ACC112 (cell line): Measurements from ENCODE around the gene DUOXA1.

Experiments
- H2AFZ ChIP-seq: fragments of 200-600 bp; sonication (generic); one replicate; pipeline ENCODE4 v1.6.0; 2017; ENCODE audit warnings: antibody characterized with exemption, low read length; ENCODE audit not compliant: unreplicated experiment
- H3K27ac ChIP-seq: fragments of 200-600 bp; sonication (generic); 2 replicates; pipeline ENCODE4 v1.5.1; 2014; ENCODE audit warnings: low read depth, mild to moderate bottlenecking, antibody characterized with exemption, low read length, moderate library complexity
- H3K27me3 ChIP-seq: fragments of 200-600 bp; sonication (generic); 2 replicates; pipeline ENCODE4 v1.6.1; 2014; ENCODE audit warnings: mild to moderate bottlenecking, antibody characterized with exemption, low read length, moderate library complexity, mixed read lengths; ENCODE audit not compliant: insufficient read depth
- H3K36me3 ChIP-seq: fragments of 200-600 bp; sonication (generic); 2 replicates; pipeline ENCODE4 v1.6.1; 2016; ENCODE audit warnings: mild to moderate bottlenecking, antibody characterized with exemption, low read length, moderate library complexity, mixed read lengths; ENCODE audit not compliant: insufficient read depth
- H3K4me1 ChIP-seq: fragments of 200-600 bp; sonication (generic); one replicate; pipeline ENCODE4 v1.6.1; 2016; ENCODE audit warnings: low read length, mixed read lengths; ENCODE audit not compliant: insufficient read depth, unreplicated experiment, control insufficient read depth
- H3K4me3 ChIP-seq: fragments of 200-600 bp; sonication (generic); 2 replicates; pipeline ENCODE4 v1.5.1; 2014; ENCODE audit warnings: mild to moderate bottlenecking, low read depth, low read length
- H3K79me2 ChIP-seq: fragments of 200-600 bp; sonication (generic); one replicate; pipeline ENCODE4 v1.6.0; 2016; ENCODE audit warnings: low read length; ENCODE audit not compliant: control insufficient read depth, unreplicated experiment, insufficient read depth

The DUOXA1 gene

DNA sequence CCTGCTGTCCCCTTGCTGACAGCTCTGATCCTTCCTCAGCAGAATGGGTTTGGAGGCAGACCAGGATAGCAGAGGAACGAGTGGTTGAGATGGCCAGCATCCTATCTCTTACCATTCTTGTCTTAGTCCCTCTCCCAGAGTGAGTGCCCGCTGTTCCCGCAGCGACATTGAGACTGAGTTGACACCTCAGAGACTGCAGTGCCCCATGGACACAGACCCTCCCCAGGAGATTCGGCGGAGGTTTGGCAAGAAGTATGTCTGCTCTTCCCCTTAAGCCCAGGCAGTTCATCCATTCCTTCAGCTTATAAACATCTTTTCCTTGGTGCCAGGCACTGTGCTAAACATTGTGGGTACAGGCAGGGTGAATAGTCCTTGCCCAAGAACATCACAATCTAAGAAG, 21.3 kb upstream of the DUOXA1 start:
- H3K4me3 ChIP-seq: no peak overlapping the region
- no peaks in the 10 kb centered on the region for H3K36me3 ChIP-seq
- H3K27ac ChIP-seq: no peak overlapping the region
- no peaks in the 10 kb centered on the region for H3K27me3 ChIP-seq
- no peaks in the 10 kb centered on the region for H3K79me2 ChIP-seq
- peaks cover 4% of the 10 kb centered on the region for H3K4me1 ChIP-seq
- no peak overlapping the region for H2AFZ ChIP-seq

GRCh38 chr15:45150481-45150880, 20.8 kb upstream of the DUOXA1 start:
- H3K79me2 ChIP-seq: no peaks in the 10 kb centered on the region
- H2AFZ ChIP-seq: no peak overlapping the region
- no peaks in the 10 kb centered on the region for H3K36me3 ChIP-seq
- peaks cover 4% of the 10 kb centered on the region for H3K4me1 ChIP-seq
- no peaks in the 10 kb centered on the region for H3K27me3 ChIP-seq
- H3K4me3 ChIP-seq: no peak overlapping the region
- H3K27ac ChIP-seq: no peak overlapping the region

DNA sequence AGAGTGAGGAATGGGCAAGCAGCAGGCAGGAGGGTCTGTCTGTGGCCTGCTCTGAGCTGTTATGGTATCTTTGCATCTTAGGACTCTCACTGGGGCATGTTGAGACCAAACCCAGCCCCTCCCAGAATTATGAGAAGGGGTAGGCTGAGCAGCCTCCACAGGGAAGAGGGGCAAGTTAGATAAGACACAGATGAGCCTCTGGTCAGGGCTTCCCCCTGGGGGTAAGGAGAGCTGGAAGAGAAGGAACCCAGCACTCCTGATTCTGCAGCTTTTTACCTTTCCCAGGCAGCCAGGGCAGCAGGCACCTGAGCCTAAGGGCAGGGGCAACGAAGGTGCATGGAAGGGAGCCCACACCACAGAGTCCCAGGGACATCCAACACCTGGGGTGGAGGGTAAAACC, 19.4 kb upstream of the DUOXA1 start:
- Histone ChIP-seq H3K4me3 (no peak overlapping the region), H3K36me3 (no peaks in the 10 kb centered on the region), H3K4me1 (peaks cover 4% of the 10 kb centered on the region), H3K79me2 (no peaks in the 10 kb centered on the region), H2AFZ (no peak overlapping the region), H3K27me3 (no peaks in the 10 kb centered on the region), H3K27ac (no peak overlapping the region)

- Histone ChIP-seq H3K27me3 (no peaks in the 10 kb centered on the region), H3K4me3 (no peak overlapping the region), H3K36me3 (no peaks in the 10 kb centered on the region), H2AFZ (no peak overlapping the region), H3K79me2 (no peaks in the 10 kb centered on the region), H3K27ac (no peak overlapping the region), H3K4me1 (peaks cover 4% of the 10 kb centered on the region)
Measured at GRCh38 chr15:45148076-45149059, 18.7 kb upstream of the DUOXA1 start.

- H3K79me2 ChIP-seq: no peaks in the 10 kb centered on the region
- H3K4me1 ChIP-seq: peaks cover 4% of the 10 kb centered on the region
- H2AFZ ChIP-seq: no peak overlapping the region
- no peak overlapping the region for H3K4me3 ChIP-seq
- no peaks in the 10 kb centered on the region for H3K36me3 ChIP-seq
- H3K27me3 ChIP-seq: no peaks in the 10 kb centered on the region
- no peak overlapping the region for H3K27ac ChIP-seq
Measured at GRCh38 chr15:45147606-45148005, 17.9 kb upstream of the DUOXA1 start.

DNA sequence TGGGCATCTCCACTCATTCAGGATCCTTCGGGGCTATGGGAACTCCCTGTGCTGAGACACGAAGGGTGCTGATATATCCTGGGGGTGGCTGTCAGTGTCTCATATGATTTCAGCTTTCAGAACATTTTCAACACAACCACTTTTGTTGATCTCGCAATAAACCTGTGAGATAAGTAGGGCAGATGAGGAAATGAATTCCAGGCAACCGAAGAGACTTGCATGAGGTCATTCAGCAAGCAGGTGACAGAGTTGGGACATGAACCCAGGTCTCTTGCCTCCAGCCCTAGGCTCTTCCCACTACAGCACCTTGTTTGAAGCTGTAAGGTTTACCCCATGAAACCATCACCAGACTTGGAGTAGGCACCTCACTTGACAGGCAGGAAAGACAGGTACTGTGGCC, 16.7 kb upstream of the DUOXA1 start:
- peaks cover 4% of the 10 kb centered on the region for H3K4me1 ChIP-seq
- no peak overlapping the region for H2AFZ ChIP-seq
- H3K27ac ChIP-seq: no peak overlapping the region
- no peaks in the 10 kb centered on the region for H3K36me3 ChIP-seq
- no peaks in the 10 kb centered on the region for H3K27me3 ChIP-seq
- no peak overlapping the region for H3K4me3 ChIP-seq
- no peaks in the 10 kb centered on the region for H3K79me2 ChIP-seq

GRCh38 chr15:45144775-45145174, 15.1 kb upstream of the DUOXA1 start:
- H3K79me2 ChIP-seq: no peaks in the 10 kb centered on the region
- H3K27me3 ChIP-seq: no peaks in the 10 kb centered on the region
- no peak overlapping the region for H3K4me3 ChIP-seq
- no peak overlapping the region for H2AFZ ChIP-seq
- peaks cover 4% of the 10 kb centered on the region for H3K4me1 ChIP-seq
- no peaks in the 10 kb centered on the region for H3K36me3 ChIP-seq
- no peak overlapping the region for H3K27ac ChIP-seq

DNA sequence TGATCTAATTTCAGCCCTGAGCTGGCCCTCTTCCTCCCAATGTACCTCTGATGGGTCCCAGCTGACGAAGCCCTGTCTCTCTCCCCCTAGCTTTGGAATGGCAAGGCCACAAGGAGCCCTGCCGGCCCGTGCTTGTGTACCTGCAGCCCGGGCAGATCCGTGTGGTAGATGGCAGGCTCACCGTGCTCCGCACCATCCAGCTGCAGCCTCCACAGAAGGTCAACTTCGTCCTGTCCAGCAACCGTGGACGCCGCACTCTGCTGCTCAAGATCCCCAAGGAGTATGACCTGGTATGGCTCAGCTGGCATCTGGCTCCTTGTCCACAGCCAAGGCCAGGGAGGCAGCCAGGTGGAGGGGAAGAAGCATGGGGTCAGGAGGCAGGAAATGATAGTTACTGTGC, 14.3 kb upstream of the DUOXA1 start:
- Histone ChIP-seq H3K27me3 (no peaks in the 10 kb centered on the region), H3K79me2 (no peaks in the 10 kb centered on the region), H3K4me1 (peaks cover 4% of the 10 kb centered on the region), H2AFZ (no peak overlapping the region), H3K27ac (no peak overlapping the region), H3K36me3 (no peaks in the 10 kb centered on the region), H3K4me3 (no peak overlapping the region)

GRCh38 chr15:45143056-45143455, 13.4 kb upstream of the DUOXA1 start:
- Histone ChIP-seq H3K36me3 (no peaks in the 10 kb centered on the region), H3K27ac (no peak overlapping the region), H3K79me2 (no peaks in the 10 kb centered on the region), H3K27me3 (no peaks in the 10 kb centered on the region), H2AFZ (no peak overlapping the region), H3K4me1 (peaks cover under 1% of the 10 kb centered on the region), H3K4me3 (no peak overlapping the region)

DNA sequence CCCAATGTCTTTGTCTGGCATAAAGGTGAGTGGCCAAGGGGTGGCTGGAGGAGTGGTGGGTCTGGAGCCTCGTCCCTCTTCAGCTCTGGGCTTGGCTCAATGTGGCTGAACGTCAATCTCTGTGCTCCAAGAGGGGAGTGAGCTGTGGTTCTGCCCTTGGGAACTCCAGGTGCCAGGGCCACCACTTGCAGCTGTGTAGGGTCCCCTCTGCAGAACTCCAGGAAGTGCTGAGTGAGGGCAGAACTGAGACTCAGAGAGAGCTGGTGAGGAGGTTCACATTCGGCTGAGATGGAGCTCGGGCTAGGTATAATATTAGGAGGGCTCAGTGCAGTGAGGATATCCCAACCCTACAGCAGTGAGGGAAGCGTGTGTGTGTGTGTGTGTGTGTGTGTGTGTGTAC, 11.7 kb upstream of the DUOXA1 start:
- no peak overlapping the region for H3K27ac ChIP-seq

GRCh38 chr15:45140557-45141250, 11.0 kb upstream of the DUOXA1 start:
- Histone ChIP-seq H3K79me2 (no peaks in the 10 kb centered on the region), H3K4me1 (no peaks in the 10 kb centered on the region), H2AFZ (no peak overlapping the region), H3K27ac (no peak overlapping the region), H3K36me3 (no peaks in the 10 kb centered on the region), H3K4me3 (no peak overlapping the region), H3K27me3 (peaks cover 11% of the 10 kb centered on the region)

More for the DNA sequence above, 11.7 kb upstream of the DUOXA1 start:
- no peak overlapping the region for H3K4me3 ChIP-seq
- no peaks in the 10 kb centered on the region for H3K79me2 ChIP-seq
- H3K36me3 ChIP-seq: no peaks in the 10 kb centered on the region
- H2AFZ ChIP-seq: no peak overlapping the region
- peaks cover 5% of the 10 kb centered on the region for H3K27me3 ChIP-seq
- H3K4me1 ChIP-seq: no peaks in the 10 kb centered on the region
